Stimulated activated CD4-positive, alpha-beta T cell treated with anti-CD3 and anti-CD28 coated beads, Interleukin-4, amount 100 ng/mL, for 4 hours (primary cell): Measurements from ENCODE around the gene AXIN1.
"Not testable (repeated sequence)": the region's sequence is repeated elsewhere in the genome, so short reads cannot be mapped to it uniquely, and the experiment has no call there.

Experiments used
- DNase-seq, 2 experiments: peaks; one replicate each; pipeline ENCODE4 v3.0.0-alpha.2; 2020

AXIN1 gene

GRCh38 chr16:381789-382717, 29.5 kb upstream of the AXIN1 start, which contains the start of gene PGAP6:
PGAP6 (minus strand) TSS chr16:381978; CDS start chr16:381821, 157 bp downstream.
- DNase-seq = peak; percentile 53 to 75

GRCh38 chr16:381012-381788, 28.7 kb upstream of the AXIN1 start:
- DNase-seq = no peak

GRCh38 chr16:380762-381011, 28.2 kb upstream of the AXIN1 start:
- DNase-seq = no peak

- DNase-seq = no peak
Measured at GRCh38 chr16:379961-380761, 27.6 kb upstream of the AXIN1 start.

- DNase-seq = no peak
Measured at GRCh38 chr16:379183-379960, 26.8 kb upstream of the AXIN1 start.

- no peak for DNase-seq
Measured at GRCh38 chr16:378821-379182, 26.3 kb upstream of the AXIN1 start.

GRCh38 chr16:378113-378820, 25.7 kb upstream of the AXIN1 start:
- not testable (repeated sequence) for DNase-seq

GRCh38 chr16:377419-377951, 25.0 kb upstream of the AXIN1 start:
- no peak for DNase-seq

GRCh38 chr16:376817-377418, 24.4 kb upstream of the AXIN1 start:
- no peak for DNase-seq

GRCh38 chr16:375927-376816, 23.6 kb upstream of the AXIN1 start:
- no peak for DNase-seq

GRCh38 chr16:375212-375611, 22.7 kb upstream of the AXIN1 start:
- no peak for DNase-seq

GRCh38 chr16:374616-374926, 22.0 kb upstream of the AXIN1 start:
- DNase-seq = no peak

GRCh38 chr16:373848-374615, 21.5 kb upstream of the AXIN1 start:
- DNase-seq = no peak

- DNase-seq = no peak
Measured at GRCh38 chr16:373020-373598, 20.6 kb upstream of the AXIN1 start.

- DNase-seq = no peak
Measured at GRCh38 chr16:372302-372983, 19.9 kb upstream of the AXIN1 start.

GRCh38 chr16:371515-372301, 19.2 kb upstream of the AXIN1 start:
- no peak for DNase-seq

GRCh38 chr16:370979-371514, 18.5 kb upstream of the AXIN1 start:
- DNase-seq = no peak
